ENCODE data around the gene FAM171A2. TPM values are rescaled to one million over a fixed set of nuclear protein-coding genes. Genes with fewer than 3 reads are reported as not detected.
A peak's percentile ranks its signal among the peaks of the same experiment; 100 is the strongest.

FAM171A2 gene
- total and polyA plus RNA-seq, 10 of the 15 experiments (the other 5 are each of a cell fraction or from before 2014, with no cell fraction given): 0.08 to 1.7 (median 0.27) TPM; not detected in 2

- TF ChIP-seq HSF1 (IDR thresholded peaks at IDR 0.05; ENCODE audit: low read depth, low read length) (no peak), IRF3 (IDR thresholded peaks at IDR 0.05) (no peak), BMI1 (IDR thresholded peaks at IDR 0.05; ENCODE audit: borderline replicate concordance) (peak; percentile 64; the same call in 1 of the 2 replicates), CHD4 (IDR thresholded peaks at IDR 0.05) (no peak), ZSCAN29 (IDR thresholded peaks at IDR 0.05) (peak; percentile 75; the same call in 1 of the 2 replicates), MEF2A (IDR thresholded peaks at IDR 0.05; ENCODE audit: insufficient read depth, low read depth, low read length) (peak; percentile 57; the same call in 1 of the 2 replicates), JUND (IDR thresholded peaks at IDR 0.05; ENCODE audit: low read depth, low read length) (peak; percentile 69; the same call in 1 of the 2 replicates), CUX1 (IDR thresholded peaks at IDR 0.05; ENCODE audit: insufficient replicate concordance, low read depth, low read length) (peak; percentile 48), ZNF24 (IDR thresholded peaks at IDR 0.05) (no peak), MAX (IDR thresholded peaks at IDR 0.05; ENCODE audit: low read depth, low read length) (peak; percentile 91; the same call in 1 of the 2 replicates), KDM1A (IDR thresholded peaks at IDR 0.05; ENCODE audit: borderline replicate concordance) (no peak), FOXK2 (IDR thresholded peaks at IDR 0.05) (peak; percentile 35; the same call in 1 of the 2 replicates), PML (IDR thresholded peaks at IDR 0.05; ENCODE audit: low read length) (0 out of 2 replicates have a peak, but pooled peaks have one; percentile 70), RB1 (IDR thresholded peaks at IDR 0.05; ENCODE audit: borderline replicate concordance) (no peak), ZZZ3 (IDR thresholded peaks at IDR 0.05; ENCODE audit: control insufficient read depth, insufficient read length, low read depth) (no peak), RAD51 (IDR thresholded peaks at IDR 0.05) (peak; percentile 94), ZNF687 (IDR thresholded peaks at IDR 0.05) (peak; percentile 30; the same call in 1 of the 2 replicates)
These were observed 15.2 kb downstream of the FAM171A2 start (continued) for GRCh38 chr17:44348234-44348987.
